GM03348 (cell line): ENCODE results near the gene MAP4K2.

ENCODE experiments used
- DNase-seq: peaks from one replicate; pipeline ENCODE4 v3.0.0; 2012; ENCODE audit warnings: low spot score

The MAP4K2 gene

DNA sequence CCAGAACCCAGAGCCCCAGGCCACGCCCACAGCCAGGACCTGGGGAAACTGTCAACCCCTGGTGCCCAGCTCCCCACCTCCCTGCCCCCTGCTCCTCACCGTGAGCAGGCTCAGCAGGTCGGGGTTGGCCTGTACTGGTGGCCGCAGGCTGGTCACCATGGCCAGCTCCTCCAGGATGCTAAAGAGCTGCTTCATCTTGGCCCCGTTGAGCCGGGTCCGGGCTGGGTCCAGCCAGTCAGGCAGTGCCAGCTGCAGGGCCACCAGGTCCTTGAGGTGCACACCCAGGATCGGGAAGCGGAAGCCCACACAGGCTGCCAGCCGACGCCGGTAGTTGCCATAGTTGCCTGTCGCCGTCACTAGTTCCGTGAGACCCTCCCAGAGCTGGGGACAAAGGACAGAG, 66.4 kb downstream of the MAP4K2 start:
- no peak for DNase-seq

DNA sequence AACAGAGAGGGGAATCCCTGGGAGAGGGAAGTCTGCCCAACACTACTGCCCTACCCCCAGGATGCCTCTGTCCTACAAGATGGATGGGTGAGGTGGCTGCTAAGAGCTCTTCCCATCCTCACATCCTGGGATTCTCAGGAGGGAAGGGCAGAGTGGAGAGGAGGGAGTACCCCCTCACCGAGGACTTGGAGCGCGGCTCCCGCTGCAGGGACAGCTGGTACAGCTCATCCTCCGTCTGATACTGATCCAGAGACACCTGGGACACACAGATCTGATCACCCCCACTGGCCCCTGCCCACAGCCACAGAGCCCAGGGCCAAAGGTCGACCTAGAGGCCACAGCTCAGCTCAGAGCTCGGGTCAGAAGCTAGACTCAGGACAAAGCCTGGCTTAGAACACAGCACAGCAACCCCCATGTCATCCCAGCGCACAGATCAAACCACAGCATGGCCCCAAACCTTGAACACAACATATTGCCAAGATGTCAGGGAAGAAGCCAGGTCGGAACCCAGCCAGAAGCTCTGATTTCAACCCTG, 67.2 kb downstream of the MAP4K2 start:
- no peak for DNase-seq
